Measurements from ENCODE around the gene TGM2. TPM values are rescaled to one million over a fixed set of nuclear protein-coding genes. Genes with fewer than 3 reads are reported as not detected.

The TGM2 gene
- total and polyA plus RNA-seq, 2 donors (not counting 1 experiment from before 2014, with no cell fraction given): 2.4 to 60.8 TPM

DNA sequence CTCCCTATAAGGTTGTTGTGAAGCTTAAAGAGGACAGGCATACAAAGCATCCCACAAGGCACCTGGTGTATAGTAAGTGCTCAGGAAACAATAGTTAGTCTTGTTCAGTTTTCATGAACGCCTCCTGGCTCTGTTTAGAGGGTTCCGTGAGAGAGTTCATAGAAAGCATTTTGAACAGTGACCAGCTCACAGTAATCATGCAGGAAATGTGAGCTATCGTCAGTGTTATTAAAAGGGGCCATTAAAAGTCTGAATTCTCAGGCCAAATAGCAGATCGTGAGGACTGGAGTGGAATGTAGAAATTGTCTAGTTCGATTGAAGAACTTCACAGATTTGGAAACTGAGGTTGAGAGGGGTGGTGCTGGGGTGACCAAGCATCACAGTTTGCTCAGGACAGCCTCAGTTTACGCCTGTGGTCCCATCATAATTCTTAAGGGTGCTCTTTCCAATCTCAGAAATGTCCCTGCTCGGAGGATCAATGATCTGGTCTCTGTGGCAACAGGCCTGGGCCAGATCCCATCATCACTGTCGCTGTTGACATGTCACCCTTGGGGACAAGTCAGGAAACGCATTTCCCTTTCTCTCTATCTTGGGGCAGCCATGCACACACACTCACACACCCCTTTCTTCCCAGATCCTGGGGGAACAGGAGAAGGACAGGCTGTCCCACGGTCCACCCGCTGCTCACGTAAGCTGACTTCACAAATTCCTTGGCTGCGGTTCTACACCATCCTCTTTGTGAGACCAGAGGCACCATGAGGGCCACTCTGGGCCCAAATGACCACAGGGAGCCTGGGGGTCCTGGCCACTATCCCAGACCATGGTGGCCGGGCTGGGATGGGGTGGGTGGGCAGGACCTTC lies 7.2 kb downstream of the TGM2 start:
- no peak overlapping the region for H3K9ac ChIP-seq (ENCODE audit: low read length)
- Mint-ChIP-seq H3K27me3 (no peaks in the 10 kb centered on the region), H3K9me3 (ENCODE audit: insufficient read depth) (no peaks in the 10 kb centered on the region), H3K27ac (no peak overlapping the region), H3K4me1 (peaks cover 10% of the 10 kb centered on the region), H3K4me3 (no peak overlapping the region)
- H4K20me1 ChIP-seq (ENCODE audit: control insufficient read depth, insufficient read depth, low read length, poor library complexity, severe bottlenecking): no peaks in the 10 kb centered on the region
- ChIA-PET CTCF (interaction anchor here (1.0 to 2.1 kb wide), 4 partner anchors 64 to 100 kb away, joined by 3 to 7 read pairs (median 4); no protein-coding TSS in a partner anchor), POLR2A (no interaction called here)
- ATAC-seq (ENCODE audit: low read depth) (no peak), DNase-seq (no peak)
- WGBS (ENCODE audit: insufficient coverage): 93% methylated on average over 13 of the region's 14 CpGs
- intact Hi-C loops (cut with micrococcal nuclease): no loop called here
- no peaks in the 10 kb centered on the region for H3K27me3 ChIP-seq (replicated peaks in 1 of 4; ENCODE audit: control extremely low read depth in 1 of 4, control insufficient read depth in 3 of 4, insufficient read depth in 4 of 4, low read length in 3 of 4)
- H3K4me2 ChIP-seq (replicated peaks; ENCODE audit: low read depth, low read length, poor library complexity, severe bottlenecking): no peak overlapping the region
- H3K4me3 ChIP-seq (ENCODE audit: control extremely low read depth in 1 of 5, extremely low read depth in 1 of 5, insufficient read depth in 1 of 5, low read depth in 2 of 5, low read length in 4 of 5): no peak overlapping the region
- H3K4me1 ChIP-seq (ENCODE audit: control insufficient read depth in 2 of 2, insufficient read depth in 2 of 2, low read length in 2 of 2): peaks cover under 1 to 18% of the 10 kb centered on the region in 2 donors
- H3K36me3 ChIP-seq (replicated peaks in 1 of 2; ENCODE audit: control extremely low read depth in 1 of 2, control insufficient read depth in 1 of 2, extremely low read depth in 1 of 2, insufficient read depth in 2 of 2, low read length in 1 of 2): no peaks in the 10 kb centered on the region
- H3K9me3 ChIP-seq (ENCODE audit: control extremely low read depth in 1 of 3, control insufficient read depth in 2 of 3, insufficient read depth in 1 of 3, low read length in 2 of 3): no peaks in the 10 kb centered on the region
- TF ChIP-seq CTCF (IDR thresholded peaks at IDR 0.05): no peak
- TF ChIP-seq EZH2 (IDR thresholded peaks at IDR 0.05; ENCODE audit: borderline replicate concordance, insufficient read depth, low read depth, low read length, poor library complexity, severe bottlenecking): no peak
- H3K79me2 ChIP-seq (ENCODE audit: control insufficient read depth, insufficient read depth, low read length): no peaks in the 10 kb centered on the region
- H2AFZ ChIP-seq (ENCODE audit: insufficient read depth, low read depth, low read length, poor library complexity, severe bottlenecking): no peak overlapping the region
- H3K27ac ChIP-seq (ENCODE audit: low read length in 2 of 2): no peak overlapping the region
